H9 (cell line): Measurements from ENCODE around the gene ERC2. TPM values are rescaled to one million over a fixed set of nuclear protein-coding genes. Genes with fewer than 3 reads are reported as not detected.

Source experiments
- DNase-seq: peaks from one replicate; pipeline ENCODE4 v3.0.0-alpha.2; 2017
- H2AFZ ChIP-seq: one replicate; pipeline ENCODE4 v1.6.1; 2013; ENCODE audit warnings: mild to moderate bottlenecking, low read length, control low read depth, moderate library complexity
- H2AK5ac ChIP-seq: 2 replicates; pipeline ENCODE4 v1.6.1; 2013; ENCODE audit warnings: low read length, control low read depth, mixed read lengths; ENCODE audit not compliant: insufficient read length
- H2BK120ac ChIP-seq: one replicate; pipeline ENCODE4 v1.6.1; 2013; ENCODE audit warnings: low read depth, mild to moderate bottlenecking, low read length, control low read depth, inconsistent platforms; ENCODE audit not compliant: poor library complexity, severe bottlenecking
- H2BK12ac ChIP-seq: 2 replicates; pipeline ENCODE4 v1.6.1; 2013; ENCODE audit warnings: low read length, control low read depth, mixed read lengths, low read depth; ENCODE audit not compliant: insufficient read length
- H2BK15ac ChIP-seq: 2 replicates; pipeline ENCODE4 v1.6.1; 2013; ENCODE audit warnings: low read depth, low read length, control low read depth
- H2BK20ac ChIP-seq: one replicate; pipeline ENCODE4 v1.6.1; 2013; ENCODE audit warnings: low read depth, mild to moderate bottlenecking, low read length, control low read depth, inconsistent platforms; ENCODE audit not compliant: poor library complexity, severe bottlenecking
- H2BK5ac ChIP-seq: 2 replicates; pipeline ENCODE4 v1.6.1; 2013; ENCODE audit warnings: low read length, control low read depth, mixed read lengths; ENCODE audit not compliant: insufficient read length
- H3K14ac ChIP-seq: 2 replicates; pipeline ENCODE4 v1.6.1; 2013; ENCODE audit warnings: low read length, control low read depth; ENCODE audit not compliant: insufficient read depth
- H3K18ac ChIP-seq: 2 replicates; pipeline ENCODE4 v1.6.1; 2013; ENCODE audit warnings: low read depth, mild to moderate bottlenecking, mixed read lengths, low read length, control low read depth; ENCODE audit not compliant: insufficient read length
- H3K23ac ChIP-seq: 2 replicates; pipeline ENCODE4 v1.6.1; 2013; ENCODE audit warnings: low read length, control low read depth, mixed read lengths, low read depth; ENCODE audit not compliant: insufficient read length
- H3K23me2 ChIP-seq: 2 replicates; pipeline ENCODE4 v1.6.1; 2013; ENCODE audit warnings: low read depth, mild to moderate bottlenecking, mixed read lengths, low read length, control low read depth; ENCODE audit not compliant: insufficient read length, poor library complexity, severe bottlenecking
- H3K27ac ChIP-seq: 2 replicates; pipeline ENCODE4 v1.5.1; 2013; ENCODE audit warnings: low read length, control low read depth, mixed read lengths, low read depth; ENCODE audit not compliant: insufficient read length
- H3K27me3 ChIP-seq: 2 replicates; pipeline ENCODE4 v1.6.1; 2013; ENCODE audit warnings: low read length, control low read depth, inconsistent platforms; ENCODE audit not compliant: insufficient read depth
- H3K4ac ChIP-seq: 2 replicates; pipeline ENCODE4 v1.6.1; 2013; ENCODE audit warnings: low read depth, mild to moderate bottlenecking, control low read depth, inconsistent platforms, low read length, moderate library complexity
- H3K4me1 ChIP-seq: 2 replicates; pipeline ENCODE4 v1.6.1; 2013; ENCODE audit warnings: low read length, control low read depth, inconsistent platforms; ENCODE audit not compliant: insufficient read depth
- H3K4me2 ChIP-seq: 2 replicates; pipeline ENCODE4 v1.6.1; 2013; ENCODE audit warnings: low read length, control low read depth, mixed read lengths; ENCODE audit not compliant: insufficient read length, insufficient read depth
- H3K56ac ChIP-seq: 2 replicates; pipeline ENCODE4 v1.6.1; 2013; ENCODE audit warnings: low read depth, mild to moderate bottlenecking, mixed read lengths, low read length, control low read depth; ENCODE audit not compliant: insufficient read length
- H3K79me1 ChIP-seq: 2 replicates; pipeline ENCODE4 v1.6.1; 2013; ENCODE audit warnings: low read depth, mild to moderate bottlenecking, moderate library complexity, low read length, control low read depth, inconsistent platforms; ENCODE audit not compliant: insufficient read depth, poor library complexity, severe bottlenecking
- H3K79me2 ChIP-seq: 2 replicates; pipeline ENCODE4 v1.6.1; 2013; ENCODE audit warnings: low read length, control low read depth, inconsistent platforms; ENCODE audit not compliant: insufficient read depth
- H3K9ac ChIP-seq: 2 replicates; pipeline ENCODE4 v1.6.1; 2013; ENCODE audit warnings: low read length, control low read depth, mixed read lengths; ENCODE audit not compliant: insufficient read length; ENCODE audit errors: extremely low read depth
- H3K9me3 ChIP-seq: one replicate; pipeline ENCODE4 v1.6.1; 2013; ENCODE audit warnings: low read depth, low read length, inconsistent platforms; ENCODE audit not compliant: control insufficient read depth
- H3T11ph ChIP-seq: one replicate; pipeline ENCODE4 v1.6.1; 2013; ENCODE audit warnings: mild to moderate bottlenecking, low read length, control low read depth, inconsistent platforms
- H4K20me1 ChIP-seq: one replicate; pipeline ENCODE4 v1.6.1; 2013; ENCODE audit not compliant: control insufficient read depth, insufficient read length, insufficient read depth
- H4K5ac ChIP-seq: 2 replicates; pipeline ENCODE4 v1.6.1; 2013; ENCODE audit warnings: low read depth, mild to moderate bottlenecking, mixed read lengths, low read length, control low read depth; ENCODE audit not compliant: insufficient read length
- H4K8ac ChIP-seq: replicated peaks from 2 replicates; pipeline ENCODE4 v1.6.1; 2013; ENCODE audit warnings: low read length, control low read depth, mixed read lengths, low read depth; ENCODE audit not compliant: insufficient read length
- H4K91ac ChIP-seq: 2 replicates; pipeline ENCODE4 v1.6.1; 2013; ENCODE audit warnings: low read depth, mild to moderate bottlenecking, moderate library complexity, mixed read lengths, low read length, control low read depth; ENCODE audit not compliant: insufficient read length
- H3K27ac Mint-ChIP-seq, 3 experiments: 2 replicates in 2 of 3; 3 replicates in 1 of 3; pipeline ENCODE4 v1.8.0; 2020 to 2021; ENCODE audit warnings: mixed read lengths in 3 of 3, mild to moderate bottlenecking in 1 of 3, moderate library complexity in 1 of 3
- H3K27me3 Mint-ChIP-seq: 2 replicates; pipeline ENCODE4 v1.8.0; 2021; ENCODE audit warnings: low read depth, mild to moderate bottlenecking, moderate library complexity, mixed read lengths
- H3K36me3 Mint-ChIP-seq, 3 experiments: 2 replicates in 2 of 3; 3 replicates in 1 of 3; pipeline ENCODE4 v1.8.0; 2020 to 2021; ENCODE audit warnings: low read depth in 3 of 3, mixed read lengths in 3 of 3; ENCODE audit not compliant: insufficient read depth in 1 of 3
- H3K4me1 Mint-ChIP-seq, 2 experiments: 2 replicates each; pipeline ENCODE4 v1.8.0; 2020; ENCODE audit warnings: mixed read lengths in 2 of 2
- H3K4me3 Mint-ChIP-seq, 2 experiments: 2 replicates in 1 of 2; 3 replicates in 1 of 2; pipeline ENCODE4 v1.8.0; 2020 to 2021; ENCODE audit warnings: mild to moderate bottlenecking in 2 of 2, mixed read lengths in 2 of 2, moderate library complexity in 1 of 2
- H3K9me3 Mint-ChIP-seq, 2 experiments: 2 replicates in 1 of 2; 3 replicates in 1 of 2; pipeline ENCODE4 v1.8.0; 2020; ENCODE audit warnings: mild to moderate bottlenecking in 2 of 2, mixed read lengths in 2 of 2, moderate library complexity in 1 of 2
- WGBS: extraction: QIAGEN DNeasy Blood & Tissue Kit; methylation state at CpG from one replicate; pipeline ENCODE4 v1.1.7; 2013; ENCODE audit warnings: missing lambda C conversion rate, low lambda C conversion rate, mixed read lengths; ENCODE audit not compliant: insufficient read length; ENCODE audit errors: extremely low coverage; 5-methylcytosine and 5-hydroxymethylcytosine counted together
- total RNA-seq: library from RNA; stranded (reverse); gene quantifications from 2 replicates; pipeline ENCODE4 v1.2.1, GENCODE V29; 2021
- TF ChIP-seq, protein P1 (sequence below): fragments of 200-600 bp; sonication (generic); conservative IDR thresholded peaks from 3 replicates; pipeline ENCODE4 v1.8.0; 2021; ENCODE audit warnings: antibody characterized with exemption, mild to moderate bottlenecking

Gene ERC2
- total RNA-seq, 1 experiment from 2014 or later = 15.4 TPM

DNA sequence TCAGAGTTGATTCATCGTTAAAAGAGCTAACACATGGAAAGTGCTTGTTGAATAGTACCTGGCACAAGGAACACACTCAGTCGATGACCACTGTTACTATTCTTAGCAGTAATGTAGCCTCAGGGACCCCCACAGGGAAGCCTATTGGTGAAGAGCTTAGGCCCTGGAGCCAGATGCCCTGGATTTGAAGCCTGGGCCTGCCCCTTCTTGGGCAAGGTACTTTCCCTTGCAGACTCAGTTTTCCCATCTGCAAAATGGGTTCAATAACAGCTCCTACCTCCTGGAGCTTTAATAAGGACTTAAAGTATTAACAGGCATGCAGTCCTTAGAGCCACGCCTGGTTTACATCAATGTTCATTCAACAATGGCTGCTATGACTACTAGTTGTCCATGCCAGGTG lies 884.2 kb downstream of the ERC2 start:
- Histone ChIP-seq H3K23me2 (no peaks in the 10 kb centered on the region), H3K4me2 (no peak overlapping the region), H3K9me3 (no peaks in the 10 kb centered on the region), H2BK20ac (no peak overlapping the region), H2BK15ac (no peak overlapping the region), H3K4ac (no peak overlapping the region), H2BK12ac (no peak overlapping the region), H3K56ac (no peak overlapping the region), H3K18ac (no peak overlapping the region), H2AK5ac (no peak overlapping the region), H4K20me1 (no peaks in the 10 kb centered on the region), H3K27ac (no peak overlapping the region), H2BK5ac (no peak overlapping the region), H3K9ac (no peak overlapping the region), H3K4me1 (peaks cover 11% of the 10 kb centered on the region; the same call in 1 of the 2 replicates), H2BK120ac (no peak overlapping the region), H4K91ac (no peak overlapping the region), H3K27me3 (no peaks in the 10 kb centered on the region), H3K79me1 (no peaks in the 10 kb centered on the region), H3K23ac (no peak overlapping the region), H2AFZ (no peak overlapping the region), H3K14ac (no peak overlapping the region), H4K5ac (no peak overlapping the region), H3K79me2 (no peaks in the 10 kb centered on the region), H3T11ph (no peak overlapping the region), H4K8ac (no peak overlapping the region)
- H3K4me1 Mint-ChIP-seq = peaks cover 24 to 29% of the 10 kb centered on the region in 2 experiments
- H3K27me3 Mint-ChIP-seq = peaks cover 2% of the 10 kb centered on the region; the same call in 1 of the 2 replicates
- H3K36me3 Mint-ChIP-seq = no peaks in the 10 kb centered on the region
- no peaks in the 10 kb centered on the region for H3K9me3 Mint-ChIP-seq
- H3K27ac Mint-ChIP-seq = no peak overlapping the region
- no peak for DNase-seq
- WGBS = no CpG with 5 or more reads among the region's 3 CpGs
- H3K4me3 Mint-ChIP-seq = no peak overlapping the region
- TF ChIP-seq, protein P1, sequence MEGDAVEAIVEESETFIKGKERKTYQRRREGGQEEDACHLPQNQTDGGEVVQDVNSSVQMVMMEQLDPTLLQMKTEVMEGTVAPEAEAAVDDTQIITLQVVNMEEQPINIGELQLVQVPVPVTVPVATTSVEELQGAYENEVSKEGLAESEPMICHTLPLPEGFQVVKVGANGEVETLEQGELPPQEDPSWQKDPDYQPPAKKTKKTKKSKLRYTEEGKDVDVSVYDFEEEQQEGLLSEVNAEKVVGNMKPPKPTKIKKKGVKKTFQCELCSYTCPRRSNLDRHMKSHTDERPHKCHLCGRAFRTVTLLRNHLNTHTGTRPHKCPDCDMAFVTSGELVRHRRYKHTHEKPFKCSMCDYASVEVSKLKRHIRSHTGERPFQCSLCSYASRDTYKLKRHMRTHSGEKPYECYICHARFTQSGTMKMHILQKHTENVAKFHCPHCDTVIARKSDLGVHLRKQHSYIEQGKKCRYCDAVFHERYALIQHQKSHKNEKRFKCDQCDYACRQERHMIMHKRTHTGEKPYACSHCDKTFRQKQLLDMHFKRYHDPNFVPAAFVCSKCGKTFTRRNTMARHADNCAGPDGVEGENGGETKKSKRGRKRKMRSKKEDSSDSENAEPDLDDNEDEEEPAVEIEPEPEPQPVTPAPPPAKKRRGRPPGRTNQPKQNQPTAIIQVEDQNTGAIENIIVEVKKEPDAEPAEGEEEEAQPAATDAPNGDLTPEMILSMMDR = no peak
